BLaER1 treated with 17β-estradiol and CSF1 and Interleukin-3, amounts not matched to agents 10 nM and 100 nM (cell line): ENCODE measurements around the gene PNLIPRP1.

Source experiments
- H3K27ac ChIP-seq, 11 experiments: shearing (Covaris generic); formaldehyde crosslinking; 2 replicates each; pipeline ENCODE4 v1.8.1; 2022
- H3K27me3 ChIP-seq, 11 experiments: shearing (Covaris generic); formaldehyde crosslinking; 2 replicates each; pipeline ENCODE4 v1.8.1; 2022
- H3K36me3 ChIP-seq, 11 experiments: shearing (Covaris generic); formaldehyde crosslinking; 2 replicates each; pipeline ENCODE4 v1.8.1; 2022
- H3K4me1 ChIP-seq, 10 experiments: shearing (Covaris generic); formaldehyde crosslinking; 2 replicates each; pipeline ENCODE4 v1.8.1; 2022
- H3K4me2 ChIP-seq, 11 experiments: shearing (Covaris generic); formaldehyde crosslinking; 2 replicates each; pipeline ENCODE4 v1.8.1; 2022
- H3K4me3 ChIP-seq, 10 experiments: shearing (Covaris generic); formaldehyde crosslinking; 2 replicates each; pipeline ENCODE4 v1.8.1; 2022
- H3K9ac ChIP-seq, 11 experiments: shearing (Covaris generic); formaldehyde crosslinking; 2 replicates each; pipeline ENCODE4 v1.8.1; 2022
- H3K9me3 ChIP-seq, 11 experiments: shearing (Covaris generic); formaldehyde crosslinking; replicated peaks in 1 of 11; 2 replicates each; pipeline ENCODE4 v1.8.1; 2022
- H4K20me1 ChIP-seq, 11 experiments: shearing (Covaris generic); formaldehyde crosslinking; 2 replicates each; pipeline ENCODE4 v1.8.1; 2022
- Cebpa-rat ChIP-seq, 11 experiments: shearing (Covaris generic); IDR thresholded peaks; 2 replicates each; pipeline ENCODE4 v1.8.1; 2022

PNLIPRP1 gene

GRCh38 chr10:116610443-116611152 is 19.8 kb downstream of the PNLIPRP1 start:
- TF ChIP-seq Cebpa-rat (IDR thresholded peaks at IDR 0.05): no peak
- H3K4me2 ChIP-seq: no peak overlapping the region
- peaks cover 13 to 33% (median 24%) of the 10 kb centered on the region in 11 experiments; a peak in 21 of 22 replicates for H3K9me3 ChIP-seq
- no peaks in the 10 kb centered on the region for H3K36me3 ChIP-seq
- no peak overlapping the region for H3K27ac ChIP-seq
- no peak overlapping the region for H3K9ac ChIP-seq
- peaks cover 0 to 6% (median 0%) of the 10 kb centered on the region in 10 experiments; a peak in 2 of 20 replicates for H3K4me1 ChIP-seq
- no peak overlapping the region for H3K4me3 ChIP-seq
- H4K20me1 ChIP-seq: no peaks in the 10 kb centered on the region; a peak in 1 of 22 replicates
- no peaks in the 10 kb centered on the region for H3K27me3 ChIP-seq

DNA sequence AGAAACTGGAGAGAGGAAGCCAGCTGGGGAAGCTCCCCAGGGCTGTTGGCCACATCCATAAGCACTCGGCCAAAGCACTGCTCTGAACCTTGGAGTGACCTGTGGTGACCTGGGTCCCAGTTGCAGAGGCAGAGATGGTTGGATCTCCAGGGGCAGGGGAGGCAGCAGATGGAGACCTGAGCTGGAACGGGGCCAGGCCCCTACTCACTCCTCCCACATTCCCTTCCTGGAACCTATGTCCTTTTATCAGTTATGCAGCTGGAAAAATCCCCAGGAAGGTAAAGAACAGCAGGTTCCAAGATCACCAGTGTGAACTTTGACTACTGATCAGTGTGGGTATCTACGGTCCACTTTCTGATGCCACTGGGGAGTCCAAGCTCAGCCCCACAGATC is 20.4 kb downstream of the PNLIPRP1 start:
- peaks cover 13 to 33% (median 24%) of the 10 kb centered on the region in 11 experiments; a peak in 21 of 22 replicates for H3K9me3 ChIP-seq
- peaks cover 0 to 6% (median 0%) of the 10 kb centered on the region in 10 experiments; a peak in 2 of 20 replicates for H3K4me1 ChIP-seq
- H3K9ac ChIP-seq: no peak overlapping the region
- H3K27me3 ChIP-seq: no peaks in the 10 kb centered on the region
- H3K36me3 ChIP-seq: no peaks in the 10 kb centered on the region
- H3K4me2 ChIP-seq: no peak overlapping the region
- no peak for TF ChIP-seq Cebpa-rat (IDR thresholded peaks at IDR 0.05)
- no peaks in the 10 kb centered on the region; a peak in 1 of 22 replicates for H4K20me1 ChIP-seq
- no peak overlapping the region for H3K27ac ChIP-seq
- H3K4me3 ChIP-seq: no peak overlapping the region

GRCh38 chr10:116612107-116612769 is 21.5 kb downstream of the PNLIPRP1 start:
- Histone ChIP-seq H3K9me3 (peaks cover 13 to 33% (median 24%) of the 10 kb centered on the region in 11 experiments; a peak in 21 of 22 replicates), H3K36me3 (no peaks in the 10 kb centered on the region), H3K4me3 (no peak overlapping the region), H3K4me2 (no peak overlapping the region), H3K27ac (no peak overlapping the region), H4K20me1 (no peaks in the 10 kb centered on the region; a peak in 1 of 22 replicates), H3K27me3 (no peaks in the 10 kb centered on the region), H3K4me1 (peaks cover 0 to 6% (median 0%) of the 10 kb centered on the region in 10 experiments; a peak in 2 of 20 replicates), H3K9ac (no peak overlapping the region)
- TF ChIP-seq Cebpa-rat (IDR thresholded peaks at IDR 0.05): no peak

GRCh38 chr10:116613471-116613870 is 22.7 kb downstream of the PNLIPRP1 start:
- no peaks in the 10 kb centered on the region for H3K27me3 ChIP-seq
- no peaks in the 10 kb centered on the region for H3K36me3 ChIP-seq
- 0 out of 20 replicates have a peak, but pooled peaks cover 0 to 6% (median 0%) of the 10 kb centered on the region in 10 experiments for H3K4me1 ChIP-seq
- no peak overlapping the region for H3K4me2 ChIP-seq
- H3K9me3 ChIP-seq: peaks cover 13 to 30% (median 24%) of the 10 kb centered on the region in 11 experiments; a peak in 21 of 22 replicates
- H3K27ac ChIP-seq: no peak overlapping the region
- no peak overlapping the region for H3K4me3 ChIP-seq
- H4K20me1 ChIP-seq: no peaks in the 10 kb centered on the region
- no peak overlapping the region for H3K9ac ChIP-seq
- TF ChIP-seq Cebpa-rat (IDR thresholded peaks at IDR 0.05): no peak

DNA sequence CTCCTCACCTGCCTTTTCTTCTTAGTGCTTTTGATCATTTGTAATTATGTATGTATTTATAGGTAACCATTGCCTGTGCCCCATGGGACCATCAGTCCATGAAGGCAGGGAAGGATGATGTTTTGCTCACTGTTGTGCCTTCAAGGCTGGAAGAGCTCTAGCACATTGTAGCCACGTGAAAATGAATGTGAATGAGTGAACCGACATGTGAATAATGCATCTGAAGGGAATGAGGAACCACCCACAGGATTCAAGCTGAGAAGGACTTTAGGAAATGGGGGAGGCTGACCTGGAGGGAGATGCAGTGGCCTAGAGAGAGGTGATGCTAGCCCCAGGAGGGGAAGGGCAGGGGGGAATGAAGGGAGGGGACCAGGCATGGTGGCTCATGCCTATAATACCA is 24.0 kb downstream of the PNLIPRP1 start:
- H3K9me3 ChIP-seq: peaks cover 5 to 16% (median 11%) of the 10 kb centered on the region in 11 experiments; a peak in 21 of 22 replicates
- TF ChIP-seq Cebpa-rat (IDR thresholded peaks at IDR 0.05): no peak
- H3K4me2 ChIP-seq: no peak overlapping the region
- H3K9ac ChIP-seq: no peak overlapping the region
- 0 out of 20 replicates have a peak, but pooled peaks cover 0 to 6% (median 0%) of the 10 kb centered on the region in 10 experiments for H3K4me1 ChIP-seq
- no peak overlapping the region for H3K4me3 ChIP-seq
- no peaks in the 10 kb centered on the region for H3K36me3 ChIP-seq
- H3K27ac ChIP-seq: no peak overlapping the region
- H4K20me1 ChIP-seq: no peaks in the 10 kb centered on the region
- H3K27me3 ChIP-seq: no peaks in the 10 kb centered on the region

DNA sequence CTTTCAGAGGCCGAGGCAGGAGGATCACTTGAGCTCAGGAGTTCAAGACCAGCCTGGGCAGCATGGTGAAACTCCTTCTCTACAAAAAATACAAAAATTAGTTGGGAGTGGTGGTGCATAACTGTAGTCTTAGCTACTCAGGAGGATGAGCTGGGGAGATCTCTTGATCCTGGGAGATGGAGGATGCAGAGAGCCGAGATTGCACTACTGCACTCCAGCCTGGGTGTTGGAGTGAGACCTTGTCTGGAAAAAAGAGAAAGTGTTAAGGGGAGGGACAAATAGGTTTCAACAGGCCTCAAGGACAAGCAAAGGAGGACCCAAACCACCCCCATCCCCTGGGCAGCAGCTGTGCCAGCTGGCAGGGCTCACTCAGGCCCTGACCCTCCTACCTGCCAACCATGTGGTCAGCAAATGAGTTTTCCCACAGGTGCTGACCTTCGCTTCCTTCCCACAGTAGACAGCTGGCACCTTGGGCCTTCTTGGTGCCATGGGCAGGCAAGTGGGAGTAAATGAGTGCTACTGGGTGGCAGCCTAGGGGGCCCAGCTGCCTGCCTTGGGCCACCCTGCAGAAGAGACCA is 24.5 kb downstream of the PNLIPRP1 start:
- H3K4me1 ChIP-seq: 0 out of 20 replicates have a peak, but pooled peaks cover 0 to 6% (median 0%) of the 10 kb centered on the region in 10 experiments
- TF ChIP-seq Cebpa-rat (IDR thresholded peaks at IDR 0.05): no peak

GRCh38 chr10:116620423-116621400 is 30.0 kb downstream of the PNLIPRP1 start, which contains the start of gene PNLIPRP2:
PNLIPRP2 (plus strand) TSS chr10:116620953.
- Histone ChIP-seq H3K27ac (no peak within 1 kb of the TSS), H3K4me3 (no peak within 1 kb of the TSS), H3K4me1 (no peaks in the 10 kb centered on the region), H3K9ac (no peak within 1 kb of the TSS), H3K4me2 (no peak within 1 kb of the TSS), H3K9me3 (no peaks in the 10 kb centered on the region), H3K27me3 (no peaks in the 10 kb centered on the region), H4K20me1 (no peaks in the 10 kb centered on the region), H3K36me3 (no peaks in the 10 kb centered on the region)
- TF ChIP-seq Cebpa-rat (IDR thresholded peaks at IDR 0.05): no peak

More for the DNA sequence above, 24.5 kb downstream of the PNLIPRP1 start:
- Histone ChIP-seq H3K27me3 (no peaks in the 10 kb centered on the region), H3K4me2 (no peak overlapping the region), H3K36me3 (no peaks in the 10 kb centered on the region), H3K27ac (no peak overlapping the region), H3K9me3 (peaks cover under 1 to 11% (median 6%) of the 10 kb centered on the region in 11 experiments; a peak in 19 of 22 replicates), H3K4me3 (no peak overlapping the region), H4K20me1 (no peaks in the 10 kb centered on the region), H3K9ac (no peak overlapping the region)

- no peak for TF ChIP-seq Cebpa-rat (IDR thresholded peaks at IDR 0.05)
- Histone ChIP-seq H3K27ac (no peak overlapping the region), H3K9me3 (no peaks in the 10 kb centered on the region), H3K4me1 (no peaks in the 10 kb centered on the region), H3K4me2 (no peak overlapping the region), H4K20me1 (no peaks in the 10 kb centered on the region), H3K9ac (no peak overlapping the region), H3K4me3 (no peak overlapping the region), H3K27me3 (no peaks in the 10 kb centered on the region), H3K36me3 (no peaks in the 10 kb centered on the region)
These were observed 30.7 kb downstream of the PNLIPRP1 start for GRCh38 chr10:116621476-116621875.
